ENCODE measurements around the gene PARL. TPM values are rescaled to one million over a fixed set of nuclear protein-coding genes. Genes with fewer than 3 reads are reported as not detected.
A peak's percentile ranks its signal among the peaks of the same experiment; 100 is the strongest.

The PARL gene
- total and polyA plus RNA-seq, 9 of the 15 experiments (the other 6 are each of a cell fraction or from before 2014, with no cell fraction given) = 39.5 to 82.4 (median 57.4) TPM

DNA sequence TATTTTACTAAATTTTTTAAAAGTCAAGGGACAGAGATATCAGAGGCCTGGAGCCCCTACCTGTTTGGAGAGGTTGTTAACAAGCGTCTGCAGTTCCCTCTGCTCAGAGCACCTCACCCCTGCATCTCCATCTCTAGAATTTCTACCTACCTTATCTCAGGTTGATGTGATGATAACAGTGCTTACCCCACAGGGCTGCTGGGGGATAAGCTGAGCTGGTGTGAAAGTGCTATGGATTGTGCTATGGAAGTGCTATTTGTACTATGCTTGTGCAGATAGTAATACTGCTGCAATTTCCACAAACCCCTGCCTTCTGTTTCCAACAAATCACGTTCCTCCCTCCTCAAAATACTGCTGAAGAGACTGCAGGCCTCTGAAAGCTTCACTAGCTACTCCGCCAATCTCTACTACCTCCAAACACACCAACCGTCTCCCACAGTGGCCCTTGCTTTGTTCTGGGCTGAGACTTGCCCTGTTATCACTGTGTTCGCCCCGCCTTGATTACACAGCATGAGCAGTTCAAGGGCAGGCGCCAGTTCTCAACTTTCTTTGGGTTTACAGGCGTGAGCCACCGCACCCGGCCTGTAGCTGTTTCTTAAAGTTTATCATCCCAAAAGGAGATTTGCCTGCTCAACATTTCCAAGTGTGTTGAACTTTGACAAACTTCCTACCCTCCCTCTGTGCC lies 28.4 kb upstream of the PARL start:
- no TSS peak for BruUV-seq (replicated peaks)
- POLR2A ChIA-PET = interaction anchor here (1.0 kb wide), 1 partner anchor 11 kb away, joined by 3 read pairs; no protein-coding TSS in a partner anchor

More for the DNA sequence above, 28.4 kb upstream of the PARL start:
- FAIRE-seq (peak; percentile 61), DNase-seq (ENCODE audit: extremely low read depth in 1 of 4, low spot score in 3 of 4) (peak in 1 of 4 experiments; percentile 33), ATAC-seq (peak; percentile 61)
- WGBS (ENCODE audit: insufficient coverage, low coverage, missing lambda C conversion rate) = 38% methylated on average over 9 of the region's 10 CpGs
- in situ Hi-C loops (cut with MboI) = no loop called here
- H3K9ac ChIP-seq (ENCODE audit: insufficient read depth in 1 of 2, low read depth in 2 of 2, low read length in 2 of 2) = peak overlapping the region in 1 of 2 experiments; percentile 39; a peak in 1 of 4 replicates
- no peak overlapping the region for H3K4me3 ChIP-seq
- peaks cover 0 to 12% of the 10 kb centered on the region in 2 experiments; a peak in 3 of 5 replicates for H3K4me1 ChIP-seq (replicated peaks in 1 of 2; ENCODE audit: control insufficient read depth in 2 of 2, insufficient read depth in 2 of 2, low read length in 2 of 2)
- CTCF ChIA-PET (ENCODE audit: low intra/inter-chr PET ratio) = no interaction called here
- H3K27me3 ChIP-seq (ENCODE audit: control insufficient read depth in 2 of 2, insufficient read depth in 2 of 2, low read length in 2 of 2) = peaks cover 0 to 9% of the 10 kb centered on the region in 2 experiments; a peak in 3 of 5 replicates
- no peaks in the 10 kb centered on the region for H3K9me3 ChIP-seq (replicated peaks; ENCODE audit: control insufficient read depth, insufficient read depth, low read depth, low read length)
- H3K36me3 ChIP-seq (ENCODE audit: control insufficient read depth, insufficient read depth, low read length) = no peaks in the 10 kb centered on the region
- TF ChIP-seq SIX5 (IDR thresholded peaks at IDR 0.05; ENCODE audit: borderline replicate concordance in 1 of 2, insufficient read depth in 1 of 2, low read depth in 1 of 2, low read length in 2 of 2) (no peak), ZNF408 (CRISPR knock-in tag; IDR thresholded peaks at IDR 0.05; ENCODE audit: low read depth) (no peak), CREM (IDR thresholded peaks at IDR 0.05; ENCODE audit: low read depth) (peak; percentile 18; the same call in 1 of the 2 replicates), GTF2A2 (tag; IDR thresholded peaks at IDR 0.05) (no peak)
- TF ChIP-seq, protein P1, sequence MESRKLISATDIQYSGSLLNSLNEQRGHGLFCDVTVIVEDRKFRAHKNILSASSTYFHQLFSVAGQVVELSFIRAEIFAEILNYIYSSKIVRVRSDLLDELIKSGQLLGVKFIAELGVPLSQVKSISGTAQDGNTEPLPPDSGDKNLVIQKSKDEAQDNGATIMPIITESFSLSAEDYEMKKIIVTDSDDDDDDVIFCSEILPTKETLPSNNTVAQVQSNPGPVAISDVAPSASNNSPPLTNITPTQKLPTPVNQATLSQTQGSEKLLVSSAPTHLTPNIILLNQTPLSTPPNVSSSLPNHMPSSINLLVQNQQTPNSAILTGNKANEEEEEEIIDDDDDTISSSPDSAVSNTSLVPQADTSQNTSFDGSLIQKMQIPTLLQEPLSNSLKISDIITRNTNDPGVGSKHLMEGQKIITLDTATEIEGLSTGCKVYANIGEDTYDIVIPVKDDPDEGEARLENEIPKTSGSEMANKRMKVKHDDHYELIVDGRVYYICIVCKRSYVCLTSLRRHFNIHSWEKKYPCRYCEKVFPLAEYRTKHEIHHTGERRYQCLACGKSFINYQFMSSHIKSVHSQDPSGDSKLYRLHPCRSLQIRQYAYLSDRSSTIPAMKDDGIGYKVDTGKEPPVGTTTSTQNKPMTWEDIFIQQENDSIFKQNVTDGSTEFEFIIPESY (CRISPR knock-in tag; IDR thresholded peaks at IDR 0.05) = peak; percentile 59; the same call in 1 of the 2 replicates
- TF ChIP-seq, protein P2, sequence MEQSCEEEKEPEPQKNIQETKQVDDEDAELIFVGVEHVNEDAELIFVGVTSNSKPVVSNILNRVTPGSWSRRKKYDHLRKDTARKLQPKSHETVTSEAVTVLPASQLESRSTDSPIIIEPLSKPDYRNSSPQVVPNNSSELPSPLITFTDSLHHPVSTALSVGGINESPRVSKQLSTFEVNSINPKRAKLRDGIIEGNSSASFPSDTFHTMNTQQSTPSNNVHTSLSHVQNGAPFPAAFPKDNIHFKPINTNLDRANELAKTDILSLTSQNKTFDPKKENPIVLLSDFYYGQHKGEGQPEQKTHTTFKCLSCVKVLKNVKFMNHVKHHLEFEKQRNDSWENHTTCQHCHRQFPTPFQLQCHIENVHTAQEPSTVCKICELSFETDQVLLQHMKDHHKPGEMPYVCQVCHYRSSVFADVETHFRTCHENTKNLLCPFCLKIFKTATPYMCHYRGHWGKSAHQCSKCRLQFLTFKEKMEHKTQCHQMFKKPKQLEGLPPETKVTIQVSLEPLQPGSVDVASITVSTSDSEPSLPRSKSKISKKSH (CRISPR knock-in tag; IDR thresholded peaks at IDR 0.05) = no peak
- no peak overlapping the region for H3K4me2 ChIP-seq (ENCODE audit: insufficient read depth, low read length)
- no peaks in the 10 kb centered on the region for H3K79me2 ChIP-seq (ENCODE audit: control insufficient read depth, insufficient read depth, low read length)
- intact Hi-C loops (cut with micrococcal nuclease) = no loop called here
- no peaks in the 10 kb centered on the region for H4K20me1 ChIP-seq (replicated peaks; ENCODE audit: control insufficient read depth, insufficient read depth, low read length)
- H3K9me1 ChIP-seq (ENCODE audit: control insufficient read depth, insufficient read depth, low read length) = no peaks in the 10 kb centered on the region
- H3K27ac ChIP-seq (ENCODE audit: extremely low read depth, low read depth, low read length) = no peak overlapping the region
- no peak overlapping the region for H2AFZ ChIP-seq (ENCODE audit: low read depth, low read length)
